ENCODE data around the gene NEURL3. TPM values are rescaled to one million over a fixed set of nuclear protein-coding genes. Genes with fewer than 3 reads are reported as not detected.

The NEURL3 gene
- total and polyA plus RNA-seq, 3 donors from 2014 or later: 0.78 to 1.7 (median 1.3) TPM

GRCh38 chr2:96537066-96537733 lies 32.0 kb upstream of the NEURL3 start:
- Histone ChIP-seq H3K9me3 (no peaks in the 10 kb centered on the region), H3K36me3 (ENCODE audit: low read depth, missing control alignments) (no peaks in the 10 kb centered on the region), H3K4me1 (peaks cover 51% of the 10 kb centered on the region), H3K27me3 (no peaks in the 10 kb centered on the region), H3K27ac (peak overlapping the region; percentile 88 to 92), H3K4me3 (peak overlapping the region; percentile 93)
- DNase-seq: peak; percentile 66
- intact Hi-C loops (cut with DNase I; ENCODE audit: low total_unique reads): no loop called here
- WGBS, 2 donors: 0 to 1% methylated on average over 33 to 50 of the region's 61 CpGs
- TF ChIP-seq CTCF (IDR thresholded peaks at IDR 0.05) (no peak), POLR2A (IDR thresholded peaks at IDR 0.05) (no peak)

GRCh38 chr2:96536445-96537065 lies 31.4 kb upstream of the NEURL3 start, which contains the start of gene ARID5A:
Gene ARID5A (plus strand): TSS chr2:96536752. CDS start chr2:96536827, 75 bp downstream.
- intact Hi-C loops (cut with DNase I; ENCODE audit: low total_unique reads): no loop called here
- Histone ChIP-seq H3K27me3 (no peaks in the 10 kb centered on the region), H3K4me1 (peaks cover 56% of the 10 kb centered on the region), H3K9me3 (no peaks in the 10 kb centered on the region), H3K4me3 (peak within 1 kb of the TSS; percentile 93), H3K27ac (peak within 1 kb of the TSS; percentile 88 to 92), H3K36me3 (ENCODE audit: low read depth, missing control alignments) (no peaks in the 10 kb centered on the region)
- peak; percentile 97 for TF ChIP-seq POLR2A (IDR thresholded peaks at IDR 0.05)
- peak; percentile 51 to 66 (median 57) for TF ChIP-seq CTCF (IDR thresholded peaks at IDR 0.05)
- DNase-seq: peak; percentile 97
- 1 to 5% methylated on average over 4 to 40 of the region's 69 CpGs for WGBS, 2 donors

- Histone ChIP-seq H3K27me3 (no peaks in the 10 kb centered on the region), H3K9me3 (no peaks in the 10 kb centered on the region), H3K36me3 (ENCODE audit: low read depth, missing control alignments) (no peaks in the 10 kb centered on the region), H3K4me1 (peaks cover 60% of the 10 kb centered on the region), H3K27ac (peak overlapping the region in 1 of 2 donors; percentile 93), H3K4me3 (no peak overlapping the region)
- intact Hi-C loops (cut with DNase I; ENCODE audit: low total_unique reads): no loop called here
- TF ChIP-seq POLR2A (IDR thresholded peaks at IDR 0.05) (no peak), CTCF (IDR thresholded peaks at IDR 0.05) (no peak)
- 91 to 92% methylated on average over 4 of the region's 4 CpGs for WGBS, 2 donors
- no peak for DNase-seq
These were observed 30.2 kb upstream of the NEURL3 start for GRCh38 chr2:96535331-96535730.

GRCh38 chr2:96534701-96535181 lies 29.6 kb upstream of the NEURL3 start:
- H3K9me3 ChIP-seq: no peaks in the 10 kb centered on the region
- H3K4me3 ChIP-seq: no peak overlapping the region
- no peak for TF ChIP-seq CTCF (IDR thresholded peaks at IDR 0.05)
- TF ChIP-seq POLR2A (IDR thresholded peaks at IDR 0.05): no peak
- peak overlapping the region; percentile 85 to 93 for H3K27ac ChIP-seq
- peaks cover 60% of the 10 kb centered on the region for H3K4me1 ChIP-seq
- DNase-seq: no peak
- intact Hi-C loops (cut with DNase I; ENCODE audit: low total_unique reads): no loop called here
- H3K27me3 ChIP-seq: no peaks in the 10 kb centered on the region
- no peaks in the 10 kb centered on the region for H3K36me3 ChIP-seq (ENCODE audit: low read depth, missing control alignments)
- 52 to 62% methylated on average over 4 to 5 of the region's 5 CpGs for WGBS, 2 donors

Data from testis (tissue), 3 donors.